HG03354 (cell line): ENCODE results near the gene OVOL3.
"Not testable (repeated sequence)": the region's sequence is repeated elsewhere in the genome, so short reads cannot be mapped to it uniquely, and the experiment has no call there.

Source experiments
- ATAC-seq: cut with Tn5 transposase; IDR thresholded peaks from one replicate; pipeline ENCODE4 v1.9.1; 2021; ENCODE audit warnings: mild to moderate bottlenecking; ENCODE audit not compliant: unreplicated experiment, poor library complexity, severe bottlenecking

Gene OVOL3

GRCh38 chr19:36121486-36122124 is 10.7 kb downstream of the OVOL3 start:
- no peak for ATAC-seq

- ATAC-seq: no peak
Observed at GRCh38 chr19:36125557-36125956, 14.6 kb downstream of the OVOL3 start.

DNA sequence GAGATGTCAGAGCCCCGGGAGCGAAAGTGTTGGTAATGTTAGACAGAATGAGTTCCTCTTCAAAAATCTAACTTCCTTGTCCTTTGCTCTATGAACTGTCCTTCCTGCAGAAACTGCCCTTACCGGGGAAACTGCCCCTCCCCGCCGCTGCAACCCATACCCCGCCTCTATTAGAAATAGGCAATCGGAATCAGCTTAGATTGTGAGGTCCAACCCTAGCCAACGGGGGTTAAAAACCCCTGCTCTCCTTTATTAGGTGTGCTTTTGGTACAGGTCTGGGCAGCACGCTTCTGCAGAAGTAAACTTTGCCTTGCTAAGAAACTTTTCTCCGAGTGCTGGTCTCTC is 17.4 kb downstream of the OVOL3 start:
- ATAC-seq: peak; percentile 5

GRCh38 chr19:36131221-36131620 is 20.3 kb downstream of the OVOL3 start:
- not testable (repeated sequence) for ATAC-seq

- not testable (repeated sequence) for ATAC-seq
Observed at GRCh38 chr19:36134867-36135266, 23.9 kb downstream of the OVOL3 start.

GRCh38 chr19:36136964-36137686 is 26.2 kb downstream of the OVOL3 start:
- ATAC-seq: no peak

- no peak for ATAC-seq
Observed at GRCh38 chr19:36139120-36139472, 28.2 kb downstream of the OVOL3 start.

GRCh38 chr19:36139473-36140303 is 28.7 kb downstream of the OVOL3 start, which contains the start of gene CAPNS1:
Gene CAPNS1 (plus strand): TSS chr19:36140066. CDS start chr19:36141012, 946 bp downstream.
- ATAC-seq: peak; percentile 85

DNA sequence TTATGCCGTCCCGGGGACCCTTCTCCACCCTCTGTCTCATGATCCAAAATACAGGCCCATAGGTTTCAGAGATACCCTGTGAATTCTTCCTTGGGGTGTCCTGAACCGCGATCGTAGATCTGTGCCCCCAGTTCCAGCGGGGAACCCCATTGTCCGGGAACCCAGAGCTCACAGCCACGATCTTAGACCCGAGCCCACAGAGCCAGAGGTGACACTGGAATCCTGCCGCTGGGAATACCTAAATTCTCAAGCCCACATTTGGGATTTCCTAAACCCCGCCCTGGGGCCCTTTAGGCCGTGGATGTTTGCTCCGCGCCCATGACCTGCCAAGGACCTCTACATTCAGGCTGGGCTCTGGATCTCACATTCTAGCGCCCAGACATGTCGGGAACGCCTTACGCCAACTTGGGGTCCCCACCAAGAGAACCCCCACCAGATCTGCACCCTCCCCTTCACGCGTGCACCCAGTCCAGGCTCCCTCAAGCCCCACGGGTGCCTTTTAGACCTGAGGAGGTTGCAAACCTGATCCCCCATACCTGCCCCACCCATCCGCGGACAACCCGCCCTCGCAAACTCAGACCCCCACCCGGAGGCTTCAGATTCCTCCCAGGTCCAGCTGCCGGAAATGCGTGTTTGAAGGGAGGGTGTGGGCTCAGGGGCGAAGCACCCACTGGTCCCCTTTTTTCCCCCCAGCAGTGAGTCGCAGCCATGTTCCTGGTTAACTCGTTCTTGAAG is 29.5 kb downstream of the OVOL3 start:
- peak; percentile 27 for ATAC-seq

DNA sequence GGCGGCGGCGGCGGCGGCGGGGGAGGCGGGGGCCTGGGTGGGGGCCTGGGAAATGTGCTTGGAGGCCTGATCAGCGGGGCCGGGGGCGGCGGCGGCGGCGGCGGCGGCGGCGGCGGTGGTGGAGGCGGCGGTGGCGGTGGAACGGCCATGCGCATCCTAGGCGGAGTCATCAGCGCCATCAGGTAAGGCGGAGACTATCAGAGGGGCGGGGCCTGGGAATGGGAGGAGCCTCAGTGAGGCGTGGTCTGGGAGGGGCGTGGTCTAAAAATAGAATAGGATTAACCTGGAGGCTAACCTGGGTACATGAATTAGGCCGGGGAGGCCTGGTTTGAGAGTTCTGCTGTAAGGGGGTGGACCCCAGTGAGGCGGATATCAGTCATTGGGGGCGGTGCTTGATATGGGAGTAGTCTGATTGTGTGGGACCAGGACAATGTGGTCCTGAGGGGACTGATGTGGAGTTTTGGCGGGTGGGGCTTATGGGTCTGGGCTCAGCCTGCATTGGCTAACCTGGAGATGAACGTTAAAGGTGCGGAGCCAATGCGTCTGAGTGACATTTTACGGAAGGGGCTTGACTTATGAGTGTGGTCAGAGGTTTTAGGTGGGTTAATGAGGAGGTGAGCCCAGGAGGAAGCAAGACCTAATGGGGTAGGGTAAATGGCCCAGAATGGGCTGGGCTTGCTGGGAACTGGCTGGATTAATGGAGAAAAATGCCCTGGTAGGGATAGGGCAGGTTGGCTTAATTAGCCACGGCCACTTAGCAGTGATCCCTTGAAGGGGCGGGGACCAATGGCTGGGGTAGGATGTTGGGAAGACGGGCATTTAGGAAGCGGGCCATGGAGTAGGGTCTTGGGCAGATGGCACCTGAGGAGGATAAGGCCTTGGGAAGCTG is 30.3 kb downstream of the OVOL3 start:
- ATAC-seq: peak; percentile 56

- ATAC-seq: no peak
Observed at GRCh38 chr19:36142046-36142445, 31.1 kb downstream of the OVOL3 start.

DNA sequence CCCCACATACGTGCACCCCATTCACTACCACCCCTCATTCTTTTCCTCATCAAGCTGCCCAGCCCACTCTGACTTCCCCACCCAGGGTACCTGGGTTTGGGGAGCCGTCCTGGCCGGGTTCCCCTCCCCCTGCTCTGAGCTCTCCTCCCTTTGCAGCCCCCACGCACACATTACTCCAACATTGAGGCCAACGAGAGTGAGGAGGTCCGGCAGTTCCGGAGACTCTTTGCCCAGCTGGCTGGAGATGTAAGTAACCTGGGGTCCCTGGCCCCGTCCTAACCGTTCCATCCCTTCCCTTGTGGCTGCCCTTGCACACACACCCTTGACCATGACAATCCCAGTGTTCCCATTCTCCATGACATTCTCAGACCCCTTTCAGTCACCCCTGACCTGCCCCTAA is 31.6 kb downstream of the OVOL3 start:
- ATAC-seq: no peak

DNA sequence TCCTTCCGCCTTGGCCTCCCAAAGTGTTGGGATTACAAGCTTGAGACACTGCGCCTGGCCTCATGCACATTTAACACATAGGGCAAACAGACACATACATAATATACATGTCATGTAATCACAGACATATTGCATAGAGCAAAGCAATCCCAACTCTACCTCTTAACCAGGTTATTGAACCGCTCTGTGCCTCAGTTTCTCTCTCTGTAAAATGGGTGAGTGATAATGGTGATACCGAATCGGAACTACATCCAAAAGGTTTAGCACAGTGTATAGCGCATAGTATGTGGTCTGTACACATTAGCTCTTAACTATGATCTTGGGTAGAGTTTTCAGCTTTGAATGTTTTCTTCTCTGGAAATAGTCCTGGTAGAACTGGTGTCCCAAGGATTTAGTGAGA is 33.7 kb downstream of the OVOL3 start:
- ATAC-seq: no peak

DNA sequence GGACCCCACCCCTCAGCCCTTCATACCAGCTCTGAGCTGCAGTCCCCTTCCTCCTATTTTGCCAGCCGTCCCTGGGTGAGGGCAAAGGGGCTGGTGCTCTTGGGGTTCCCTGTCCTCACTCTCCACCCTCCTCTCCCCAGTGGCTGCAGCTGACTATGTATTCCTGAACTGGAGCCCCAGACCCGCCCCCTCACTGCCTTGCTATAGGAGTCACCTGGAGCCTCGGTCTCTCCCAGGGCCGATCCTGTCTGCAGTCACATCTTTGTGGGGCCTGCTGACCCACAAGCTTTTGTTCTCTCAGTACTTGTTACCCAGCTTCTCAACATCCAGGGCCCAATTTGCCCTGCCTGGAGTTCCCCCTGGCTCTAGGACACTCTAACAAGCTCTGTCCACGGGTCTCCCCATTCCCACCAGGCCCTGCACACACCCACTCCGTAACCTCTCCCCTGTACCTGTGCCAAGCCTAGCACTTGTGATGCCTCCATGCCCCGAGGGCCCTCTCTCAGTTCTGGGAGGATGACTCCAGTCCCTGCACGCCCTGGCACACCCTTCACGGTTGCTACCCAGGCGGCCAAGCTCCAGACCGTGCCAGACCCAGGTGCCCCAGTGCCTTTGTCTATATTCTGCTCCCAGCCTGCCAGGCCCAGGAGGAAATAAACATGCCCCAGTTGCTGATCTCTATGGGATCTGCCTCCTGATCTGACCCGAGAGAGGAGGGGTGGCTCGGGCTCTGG is 38.9 kb downstream of the OVOL3 start:
- no peak for ATAC-seq

GRCh38 chr19:36150586-36150985 is 39.6 kb downstream of the OVOL3 start:
- no peak for ATAC-seq

- no peak for ATAC-seq
Observed at GRCh38 chr19:36151144-36152018, 40.4 kb downstream of the OVOL3 start.

- no peak for ATAC-seq
Observed at GRCh38 chr19:36152019-36152351, 41.0 kb downstream of the OVOL3 start.
